ENCODE results near the gene CDRT4.

DNA sequence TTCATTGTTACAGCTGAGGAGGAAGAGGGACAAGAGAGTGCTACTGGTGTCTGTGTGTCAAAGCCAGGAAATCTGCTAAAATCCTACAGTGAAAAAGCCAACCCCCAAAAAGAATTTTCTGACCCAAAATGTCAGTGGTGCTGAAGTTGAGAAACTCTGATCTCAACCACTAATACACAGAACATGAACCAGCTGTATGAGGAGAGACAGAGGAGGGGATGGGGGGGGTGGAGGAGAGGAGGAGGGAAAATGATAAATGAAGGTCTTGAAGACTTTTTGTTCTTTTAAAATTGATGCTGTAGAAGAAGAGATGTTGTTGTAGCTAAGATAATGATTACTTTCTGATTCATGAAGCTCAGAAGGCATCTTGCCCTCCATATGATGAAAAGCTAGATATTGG lies 27.4 kb upstream of the CDRT4 start:
- TF ChIP-seq, protein P1, sequence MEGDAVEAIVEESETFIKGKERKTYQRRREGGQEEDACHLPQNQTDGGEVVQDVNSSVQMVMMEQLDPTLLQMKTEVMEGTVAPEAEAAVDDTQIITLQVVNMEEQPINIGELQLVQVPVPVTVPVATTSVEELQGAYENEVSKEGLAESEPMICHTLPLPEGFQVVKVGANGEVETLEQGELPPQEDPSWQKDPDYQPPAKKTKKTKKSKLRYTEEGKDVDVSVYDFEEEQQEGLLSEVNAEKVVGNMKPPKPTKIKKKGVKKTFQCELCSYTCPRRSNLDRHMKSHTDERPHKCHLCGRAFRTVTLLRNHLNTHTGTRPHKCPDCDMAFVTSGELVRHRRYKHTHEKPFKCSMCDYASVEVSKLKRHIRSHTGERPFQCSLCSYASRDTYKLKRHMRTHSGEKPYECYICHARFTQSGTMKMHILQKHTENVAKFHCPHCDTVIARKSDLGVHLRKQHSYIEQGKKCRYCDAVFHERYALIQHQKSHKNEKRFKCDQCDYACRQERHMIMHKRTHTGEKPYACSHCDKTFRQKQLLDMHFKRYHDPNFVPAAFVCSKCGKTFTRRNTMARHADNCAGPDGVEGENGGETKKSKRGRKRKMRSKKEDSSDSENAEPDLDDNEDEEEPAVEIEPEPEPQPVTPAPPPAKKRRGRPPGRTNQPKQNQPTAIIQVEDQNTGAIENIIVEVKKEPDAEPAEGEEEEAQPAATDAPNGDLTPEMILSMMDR (IDR thresholded peaks at IDR 0.05), result no peak
- no peak for TF ChIP-seq POLR2A (IDR thresholded peaks at IDR 0.05)
